ENCODE results near the gene GIT2.

The GIT2 gene

DNA sequence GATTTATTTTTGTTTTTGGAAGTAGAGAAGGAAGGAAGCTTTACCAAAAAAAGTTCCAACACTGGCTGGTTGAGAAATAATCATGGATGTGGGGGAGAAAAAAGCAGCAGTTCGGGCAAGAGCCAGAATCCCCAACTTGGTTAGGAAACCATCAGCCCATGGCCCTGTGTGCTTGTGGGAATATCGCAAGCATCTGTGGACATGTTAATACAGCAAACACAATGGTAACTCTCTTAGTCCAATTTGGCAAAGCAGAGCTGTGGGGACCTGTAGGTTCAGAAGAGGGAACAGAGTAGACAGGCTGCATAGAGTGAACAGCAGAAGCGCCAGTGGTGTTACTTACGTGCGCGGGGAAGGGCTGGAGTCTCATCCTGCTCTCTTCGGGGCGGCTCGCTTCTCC is 49.3 kb downstream of the GIT2 start:
- TF ChIP-seq, protein P1, sequence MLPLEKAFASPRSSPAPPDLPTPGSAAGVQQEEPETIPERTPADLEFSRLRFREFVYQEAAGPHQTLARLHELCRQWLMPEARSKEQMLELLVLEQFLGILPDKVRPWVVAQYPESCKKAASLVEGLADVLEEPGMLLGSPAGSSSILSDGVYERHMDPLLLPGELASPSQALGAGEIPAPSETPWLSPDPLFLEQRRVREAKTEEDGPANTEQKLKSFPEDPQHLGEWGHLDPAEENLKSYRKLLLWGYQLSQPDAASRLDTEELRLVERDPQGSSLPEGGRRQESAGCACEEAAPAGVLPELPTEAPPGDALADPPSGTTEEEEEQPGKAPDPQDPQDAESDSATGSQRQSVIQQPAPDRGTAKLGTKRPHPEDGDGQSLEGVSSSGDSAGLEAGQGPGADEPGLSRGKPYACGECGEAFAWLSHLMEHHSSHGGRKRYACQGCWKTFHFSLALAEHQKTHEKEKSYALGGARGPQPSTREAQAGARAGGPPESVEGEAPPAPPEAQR (tag by site-specific recombination; IDR thresholded peaks at IDR 0.05): no peak
- TF ChIP-seq, protein P2, sequence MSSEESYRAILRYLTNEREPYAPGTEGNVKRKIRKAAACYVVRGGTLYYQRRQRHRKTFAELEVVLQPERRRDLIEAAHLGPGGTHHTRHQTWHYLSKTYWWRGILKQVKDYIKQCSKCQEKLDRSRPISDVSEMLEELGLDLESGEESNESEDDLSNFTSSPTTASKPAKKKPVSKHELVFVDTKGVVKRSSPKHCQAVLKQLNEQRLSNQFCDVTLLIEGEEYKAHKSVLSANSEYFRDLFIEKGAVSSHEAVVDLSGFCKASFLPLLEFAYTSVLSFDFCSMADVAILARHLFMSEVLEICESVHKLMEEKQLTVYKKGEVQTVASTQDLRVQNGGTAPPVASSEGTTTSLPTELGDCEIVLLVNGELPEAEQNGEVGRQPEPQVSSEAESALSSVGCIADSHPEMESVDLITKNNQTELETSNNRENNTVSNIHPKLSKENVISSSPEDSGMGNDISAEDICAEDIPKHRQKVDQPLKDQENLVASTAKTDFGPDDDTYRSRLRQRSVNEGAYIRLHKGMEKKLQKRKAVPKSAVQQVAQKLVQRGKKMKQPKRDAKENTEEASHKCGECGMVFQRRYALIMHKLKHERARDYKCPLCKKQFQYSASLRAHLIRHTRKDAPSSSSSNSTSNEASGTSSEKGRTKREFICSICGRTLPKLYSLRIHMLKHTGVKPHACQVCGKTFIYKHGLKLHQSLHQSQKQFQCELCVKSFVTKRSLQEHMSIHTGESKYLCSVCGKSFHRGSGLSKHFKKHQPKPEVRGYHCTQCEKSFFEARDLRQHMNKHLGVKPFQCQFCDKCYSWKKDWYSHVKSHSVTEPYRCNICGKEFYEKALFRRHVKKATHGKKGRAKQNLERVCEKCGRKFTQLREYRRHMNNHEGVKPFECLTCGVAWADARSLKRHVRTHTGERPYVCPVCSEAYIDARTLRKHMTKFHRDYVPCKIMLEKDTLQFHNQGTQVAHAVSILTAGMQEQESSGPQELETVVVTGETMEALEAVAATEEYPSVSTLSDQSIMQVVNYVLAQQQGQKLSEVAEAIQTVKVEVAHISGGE (tag by site-specific recombination; conservative IDR thresholded peaks at IDR 0.05; ENCODE audit: low read depth): no peak
- TF ChIP-seq, protein P3, sequence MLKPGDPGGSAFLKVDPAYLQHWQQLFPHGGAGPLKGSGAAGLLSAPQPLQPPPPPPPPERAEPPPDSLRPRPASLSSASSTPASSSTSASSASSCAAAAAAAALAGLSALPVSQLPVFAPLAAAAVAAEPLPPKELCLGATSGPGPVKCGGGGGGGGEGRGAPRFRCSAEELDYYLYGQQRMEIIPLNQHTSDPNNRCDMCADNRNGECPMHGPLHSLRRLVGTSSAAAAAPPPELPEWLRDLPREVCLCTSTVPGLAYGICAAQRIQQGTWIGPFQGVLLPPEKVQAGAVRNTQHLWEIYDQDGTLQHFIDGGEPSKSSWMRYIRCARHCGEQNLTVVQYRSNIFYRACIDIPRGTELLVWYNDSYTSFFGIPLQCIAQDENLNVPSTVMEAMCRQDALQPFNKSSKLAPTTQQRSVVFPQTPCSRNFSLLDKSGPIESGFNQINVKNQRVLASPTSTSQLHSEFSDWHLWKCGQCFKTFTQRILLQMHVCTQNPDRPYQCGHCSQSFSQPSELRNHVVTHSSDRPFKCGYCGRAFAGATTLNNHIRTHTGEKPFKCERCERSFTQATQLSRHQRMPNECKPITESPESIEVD (tag by site-specific recombination; IDR thresholded peaks at IDR 0.05): no peak
- no peak for TF ChIP-seq YY1 (tag by site-specific recombination; IDR thresholded peaks at IDR 0.05)
- TF ChIP-seq ZNF146 (tag by site-specific recombination; IDR thresholded peaks at IDR 0.05): no peak
- no peak for TF ChIP-seq ZFP41 (tag by site-specific recombination; IDR thresholded peaks at IDR 0.05; ENCODE audit: borderline replicate concordance)
- TF ChIP-seq ZNF473 (tag by site-specific recombination; IDR thresholded peaks at IDR 0.05): no peak
- no peak for TF ChIP-seq ZNF558 (tag by site-specific recombination; IDR thresholded peaks at IDR 0.05)
- TF ChIP-seq KLF8 (tag by site-specific recombination; IDR thresholded peaks at IDR 0.05): no peak
- TF ChIP-seq, protein P4, sequence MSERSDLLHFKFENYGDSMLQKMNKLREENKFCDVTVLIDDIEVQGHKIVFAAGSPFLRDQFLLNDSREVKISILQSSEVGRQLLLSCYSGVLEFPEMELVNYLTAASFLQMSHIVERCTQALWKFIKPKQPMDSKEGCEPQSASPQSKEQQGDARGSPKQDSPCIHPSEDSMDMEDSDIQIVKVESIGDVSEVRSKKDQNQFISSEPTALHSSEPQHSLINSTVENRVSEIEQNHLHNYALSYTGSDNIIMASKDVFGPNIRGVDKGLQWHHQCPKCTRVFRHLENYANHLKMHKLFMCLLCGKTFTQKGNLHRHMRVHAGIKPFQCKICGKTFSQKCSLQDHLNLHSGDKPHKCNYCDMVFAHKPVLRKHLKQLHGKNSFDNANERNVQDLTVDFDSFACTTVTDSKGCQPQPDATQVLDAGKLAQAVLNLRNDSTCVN (tag by site-specific recombination; optimal IDR thresholded peaks at IDR 0.05): no peak
- TF ChIP-seq, protein P5, sequence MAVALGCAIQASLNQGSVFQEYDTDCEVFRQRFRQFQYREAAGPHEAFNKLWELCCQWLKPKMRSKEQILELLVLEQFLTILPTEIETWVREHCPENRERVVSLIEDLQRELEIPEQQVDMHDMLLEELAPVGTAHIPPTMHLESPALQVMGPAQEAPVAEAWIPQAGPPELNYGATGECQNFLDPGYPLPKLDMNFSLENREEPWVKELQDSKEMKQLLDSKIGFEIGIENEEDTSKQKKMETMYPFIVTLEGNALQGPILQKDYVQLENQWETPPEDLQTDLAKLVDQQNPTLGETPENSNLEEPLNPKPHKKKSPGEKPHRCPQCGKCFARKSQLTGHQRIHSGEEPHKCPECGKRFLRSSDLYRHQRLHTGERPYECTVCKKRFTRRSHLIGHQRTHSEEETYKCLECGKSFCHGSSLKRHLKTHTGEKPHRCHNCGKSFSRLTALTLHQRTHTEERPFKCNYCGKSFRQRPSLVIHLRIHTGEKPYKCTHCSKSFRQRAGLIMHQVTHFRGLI (tag by site-specific recombination; IDR thresholded peaks at IDR 0.05): no peak
- no peak for TF ChIP-seq ZNF16 (tag by site-specific recombination; IDR thresholded peaks at IDR 0.05; ENCODE audit: low read depth)
- TF ChIP-seq ZNF544 (tag by site-specific recombination; IDR thresholded peaks at IDR 0.05): no peak
- TF ChIP-seq ZNF221 (tag by site-specific recombination; IDR thresholded peaks at IDR 0.05; ENCODE audit: borderline replicate concordance): no peak
- TF ChIP-seq ZNF366 (tag by site-specific recombination; conservative IDR thresholded peaks at IDR 0.05): no peak
- TF ChIP-seq, protein P6, sequence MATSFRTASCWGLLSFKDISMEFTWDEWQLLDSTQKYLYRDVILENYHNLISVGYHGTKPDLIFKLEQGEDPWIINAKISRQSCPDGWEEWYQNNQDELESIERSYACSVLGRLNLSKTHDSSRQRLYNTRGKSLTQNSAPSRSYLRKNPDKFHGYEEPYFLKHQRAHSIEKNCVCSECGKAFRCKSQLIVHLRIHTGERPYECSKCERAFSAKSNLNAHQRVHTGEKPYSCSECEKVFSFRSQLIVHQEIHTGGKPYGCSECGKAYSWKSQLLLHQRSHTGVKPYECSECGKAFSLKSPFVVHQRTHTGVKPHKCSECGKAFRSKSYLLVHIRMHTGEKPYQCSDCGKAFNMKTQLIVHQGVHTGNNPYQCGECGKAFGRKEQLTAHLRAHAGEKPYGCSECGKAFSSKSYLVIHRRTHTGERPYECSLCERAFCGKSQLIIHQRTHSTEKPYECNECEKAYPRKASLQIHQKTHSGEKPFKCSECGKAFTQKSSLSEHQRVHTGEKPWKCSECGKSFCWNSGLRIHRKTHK (tag by site-specific recombination; IDR thresholded peaks at IDR 0.05): no peak
- TF ChIP-seq ZNF248 (tag by site-specific recombination; IDR thresholded peaks at IDR 0.05): no peak
- no peak for TF ChIP-seq ZNF48 (tag by site-specific recombination; IDR thresholded peaks at IDR 0.05)
- no peak for TF ChIP-seq ZNF391 (tag by site-specific recombination; IDR thresholded peaks at IDR 0.05; ENCODE audit: borderline replicate concordance, low read depth)
- no peak for TF ChIP-seq ZNF266 (tag by site-specific recombination; IDR thresholded peaks at IDR 0.05; ENCODE audit: low read depth)
- CTCF ChIA-PET: interaction anchor here (0.5 to 0.7 kb wide), 2 partner anchors 21 to 93 kb away, joined by 3 read pairs; no protein-coding TSS in a partner anchor
- no peak overlapping the region for H3K4me3 ChIP-seq (ENCODE audit: low read depth, low read length)
- no peaks in the 10 kb centered on the region for H3K4me1 ChIP-seq (ENCODE audit: control insufficient read depth, insufficient read depth, low read length)
- peaks cover 14 to 72% of the 10 kb centered on the region in 2 experiments for H3K36me3 ChIP-seq (ENCODE audit: control insufficient read depth in 2 of 2, insufficient read depth in 1 of 2, low read length in 2 of 2)
- H3K27ac ChIP-seq (ENCODE audit: extremely low read depth, low read depth, low read length): no peak overlapping the region
- no peaks in the 10 kb centered on the region for H3K9me3 ChIP-seq (ENCODE audit: control insufficient read depth, insufficient read depth, low read depth, low read length)
- POLR2A ChIA-PET: no interaction called here
